ENCODE results near the gene NRN1L.

GRCh38 chr16:67874372-67874771 is 10.3 kb upstream of the NRN1L start:
- TF ChIP-seq, protein P1, sequence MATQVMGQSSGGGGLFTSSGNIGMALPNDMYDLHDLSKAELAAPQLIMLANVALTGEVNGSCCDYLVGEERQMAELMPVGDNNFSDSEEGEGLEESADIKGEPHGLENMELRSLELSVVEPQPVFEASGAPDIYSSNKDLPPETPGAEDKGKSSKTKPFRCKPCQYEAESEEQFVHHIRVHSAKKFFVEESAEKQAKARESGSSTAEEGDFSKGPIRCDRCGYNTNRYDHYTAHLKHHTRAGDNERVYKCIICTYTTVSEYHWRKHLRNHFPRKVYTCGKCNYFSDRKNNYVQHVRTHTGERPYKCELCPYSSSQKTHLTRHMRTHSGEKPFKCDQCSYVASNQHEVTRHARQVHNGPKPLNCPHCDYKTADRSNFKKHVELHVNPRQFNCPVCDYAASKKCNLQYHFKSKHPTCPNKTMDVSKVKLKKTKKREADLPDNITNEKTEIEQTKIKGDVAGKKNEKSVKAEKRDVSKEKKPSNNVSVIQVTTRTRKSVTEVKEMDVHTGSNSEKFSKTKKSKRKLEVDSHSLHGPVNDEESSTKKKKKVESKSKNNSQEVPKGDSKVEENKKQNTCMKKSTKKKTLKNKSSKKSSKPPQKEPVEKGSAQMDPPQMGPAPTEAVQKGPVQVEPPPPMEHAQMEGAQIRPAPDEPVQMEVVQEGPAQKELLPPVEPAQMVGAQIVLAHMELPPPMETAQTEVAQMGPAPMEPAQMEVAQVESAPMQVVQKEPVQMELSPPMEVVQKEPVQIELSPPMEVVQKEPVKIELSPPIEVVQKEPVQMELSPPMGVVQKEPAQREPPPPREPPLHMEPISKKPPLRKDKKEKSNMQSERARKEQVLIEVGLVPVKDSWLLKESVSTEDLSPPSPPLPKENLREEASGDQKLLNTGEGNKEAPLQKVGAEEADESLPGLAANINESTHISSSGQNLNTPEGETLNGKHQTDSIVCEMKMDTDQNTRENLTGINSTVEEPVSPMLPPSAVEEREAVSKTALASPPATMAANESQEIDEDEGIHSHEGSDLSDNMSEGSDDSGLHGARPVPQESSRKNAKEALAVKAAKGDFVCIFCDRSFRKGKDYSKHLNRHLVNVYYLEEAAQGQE (IDR thresholded peaks at IDR 0.05; ENCODE audit: low read depth): no peak
- TF ChIP-seq CEBPB (IDR thresholded peaks at IDR 0.05) (no peak), NFIC (IDR thresholded peaks at IDR 0.05) (no peak), USF1 (IDR thresholded peaks at IDR 0.05) (no peak), RAD21 (IDR thresholded peaks at IDR 0.05; ENCODE audit: low read depth) (no peak), TAF1 (IDR thresholded peaks at IDR 0.05; ENCODE audit: low read depth) (no peak)
